GM21390 (cell line): ENCODE results near the gene LRRC31.

Experiments
- ATAC-seq: cut with Tn5 transposase; IDR thresholded peaks from one replicate; pipeline ENCODE4 v1.9.1; 2021; ENCODE audit not compliant: unreplicated experiment

The LRRC31 gene

GRCh38 chr3:169864270-169864669 is 5.5 kb downstream of the LRRC31 start:
- ATAC-seq, result no peak

DNA sequence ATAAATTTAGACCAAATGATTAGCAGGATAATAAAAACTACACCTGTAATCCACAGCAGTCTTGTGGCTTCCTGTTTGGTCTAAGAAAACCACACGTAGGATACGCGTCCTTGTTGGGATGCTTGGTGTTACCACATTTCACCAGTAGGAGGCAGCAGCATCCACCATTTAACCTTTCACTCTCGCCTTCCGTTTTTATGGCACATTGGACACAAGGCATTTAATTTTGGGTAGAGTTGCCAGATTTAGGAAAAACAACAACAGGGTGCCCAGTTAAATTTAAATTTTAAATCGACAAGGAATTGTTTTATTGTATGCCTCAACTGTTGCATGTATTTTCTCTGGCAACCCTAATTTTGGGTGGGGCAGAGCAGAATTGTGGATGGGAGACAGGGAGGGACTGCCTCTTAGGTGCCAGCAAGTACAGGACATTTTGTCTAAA is 6.3 kb downstream of the LRRC31 start:
- peak; percentile 60 for ATAC-seq

DNA sequence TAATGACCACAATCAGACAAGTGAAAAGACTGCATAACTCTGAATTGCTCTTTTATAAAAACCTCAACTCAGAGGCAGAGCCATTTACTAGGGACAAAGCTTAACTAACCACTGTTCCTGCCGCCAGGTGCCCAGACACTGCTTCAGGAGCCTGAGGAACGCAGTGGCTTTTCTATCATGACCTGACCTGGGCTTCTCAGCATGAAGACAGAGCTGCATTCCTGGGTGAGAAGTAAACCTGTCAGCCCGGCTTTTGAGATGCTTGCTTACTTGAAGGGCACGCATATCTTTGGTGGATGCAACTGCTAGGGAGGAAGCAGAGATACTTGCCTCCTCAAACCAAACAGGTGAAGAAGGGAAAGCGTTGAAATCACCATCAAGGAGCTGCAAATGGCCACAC is 7.9 kb downstream of the LRRC31 start:
- no peak for ATAC-seq

- ATAC-seq, result no peak
Observed at GRCh38 chr3:169857811-169858210, 11.9 kb downstream of the LRRC31 start.

DNA sequence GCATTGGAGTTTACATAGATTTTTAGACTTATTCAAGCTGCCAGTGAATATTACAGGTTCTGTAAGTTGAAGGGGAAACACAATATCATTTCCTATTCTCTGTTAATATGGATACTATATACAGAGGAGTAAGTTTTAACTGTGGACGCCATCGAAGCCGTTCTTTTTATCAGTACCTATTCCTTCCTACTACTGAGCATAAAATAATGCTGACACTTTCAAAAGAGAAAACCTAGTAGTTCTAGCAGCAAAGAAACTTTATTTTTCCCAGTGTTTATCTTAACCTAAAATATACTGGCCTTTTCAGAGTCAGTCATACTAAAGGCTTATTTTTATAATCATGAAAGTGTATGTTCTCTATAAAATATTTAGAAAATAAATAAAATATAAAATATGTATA is 14.2 kb downstream of the LRRC31 start:
- no peak for ATAC-seq

DNA sequence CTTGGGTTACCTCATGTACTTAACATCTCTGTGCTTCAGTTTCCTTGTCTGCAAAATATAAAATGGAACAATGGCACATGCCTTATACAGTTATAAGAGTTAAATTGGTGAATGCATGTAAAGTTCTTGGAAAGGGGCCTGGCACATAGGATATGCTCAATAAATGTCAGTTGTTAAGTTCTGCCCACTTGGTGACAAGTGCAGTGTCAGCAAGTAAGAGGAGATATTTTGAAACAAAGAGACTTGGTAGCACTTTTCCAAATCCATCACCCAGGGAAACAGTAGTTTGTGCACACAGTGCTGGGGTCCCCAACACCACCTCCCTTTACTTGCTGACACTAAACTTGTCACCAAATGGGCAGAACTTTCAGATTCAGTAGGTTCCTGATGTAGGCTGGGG is 19.1 kb downstream of the LRRC31 start:
- ATAC-seq, result no peak

- ATAC-seq, result no peak
Observed at GRCh38 chr3:169848741-169849140, 21.0 kb downstream of the LRRC31 start.

DNA sequence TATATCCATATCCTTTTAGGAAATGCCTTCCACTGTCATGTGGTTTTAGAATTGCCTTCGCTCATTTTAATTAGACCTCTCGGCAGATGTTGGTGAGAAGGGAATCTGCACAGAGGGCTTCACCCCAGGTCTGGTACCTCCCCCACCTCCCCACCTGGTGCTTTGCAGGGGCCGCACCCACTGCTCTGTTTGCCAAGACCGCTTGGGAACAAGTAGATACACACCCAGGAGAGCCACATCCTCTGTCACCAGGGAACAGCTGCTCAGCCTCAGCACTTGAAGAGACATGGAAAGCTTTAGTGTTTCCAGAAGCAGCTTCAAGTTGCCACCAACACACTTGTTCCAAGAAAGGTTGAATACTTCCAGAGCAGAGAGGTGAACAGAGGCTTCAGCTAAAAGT is 21.8 kb downstream of the LRRC31 start:
- no peak for ATAC-seq

DNA sequence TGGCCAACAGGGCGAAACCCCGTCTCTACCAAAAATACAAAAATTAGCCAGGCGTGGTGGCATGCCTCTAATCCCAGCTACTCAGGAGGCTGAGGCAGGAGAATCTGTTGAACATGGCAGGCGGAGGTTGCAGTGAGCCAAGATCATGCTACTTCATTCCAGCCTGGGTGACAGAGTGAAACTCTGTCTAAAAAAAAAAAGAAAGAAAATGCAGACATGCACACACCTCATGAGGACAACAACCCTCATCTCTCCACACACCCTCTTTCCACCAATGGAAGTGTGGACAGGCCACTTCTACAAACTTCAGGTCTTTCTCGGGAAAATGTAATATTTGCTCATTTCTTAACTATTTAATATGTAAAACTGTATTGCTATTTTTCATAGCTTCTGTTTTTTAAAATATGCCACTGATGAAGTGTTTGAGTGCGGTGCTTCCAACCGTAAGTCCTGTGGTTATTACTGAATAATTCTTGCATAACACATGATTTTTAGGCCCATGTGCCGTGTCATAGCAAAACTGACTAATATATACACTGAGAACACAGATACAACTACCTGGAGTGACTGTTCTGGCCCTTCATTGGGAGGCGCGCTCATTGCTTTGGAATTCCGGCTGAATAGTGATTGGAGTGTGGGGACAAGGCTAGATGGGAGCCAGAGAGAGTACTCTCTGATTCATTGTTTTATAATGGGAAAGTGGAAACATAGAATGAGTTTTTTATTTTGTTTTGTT is 23.1 kb downstream of the LRRC31 start:
- peak; percentile 96 for ATAC-seq

DNA sequence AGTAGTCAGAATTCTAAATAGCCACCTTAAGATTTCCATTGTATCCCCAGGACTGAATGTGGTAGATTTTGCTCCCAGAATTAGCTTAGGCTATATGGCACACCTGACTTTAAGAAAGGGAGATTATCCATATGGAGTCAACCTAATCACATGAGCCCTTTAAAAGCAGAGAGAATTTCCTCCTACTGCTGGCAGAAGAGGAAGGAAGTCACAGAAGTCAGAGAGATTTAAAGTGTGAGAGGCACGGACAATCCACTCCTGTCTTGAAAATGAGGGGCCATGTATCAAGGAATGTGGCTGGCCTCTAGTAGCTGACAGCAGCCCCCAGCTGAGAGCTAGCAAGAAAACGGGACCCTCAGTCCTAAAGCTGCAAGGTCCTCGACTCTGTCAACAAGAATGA is 26.8 kb downstream of the LRRC31 start:
- no peak for ATAC-seq

DNA sequence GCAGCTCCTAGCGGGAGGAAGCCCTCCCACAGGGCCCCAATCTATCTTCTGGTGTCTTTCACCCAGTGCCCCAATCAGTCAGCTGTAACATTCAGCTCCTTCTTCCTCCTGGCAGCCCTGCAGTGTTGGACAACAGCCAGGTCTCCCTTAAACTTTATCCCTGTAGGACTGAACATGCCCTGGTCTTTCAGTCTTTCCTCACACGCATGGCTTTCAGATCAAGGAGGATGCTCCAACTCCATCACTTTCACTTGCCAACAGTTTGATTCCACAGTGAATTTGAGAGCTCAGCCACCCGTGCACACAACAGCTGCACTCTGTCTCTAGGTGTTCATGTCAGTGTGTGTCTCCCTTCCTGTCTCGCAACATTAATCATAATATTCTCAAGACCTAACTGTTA is 28.6 kb downstream of the LRRC31 start:
- ATAC-seq, result peak; percentile 75

- no peak for ATAC-seq
Observed at GRCh38 chr3:169838511-169839030, 31.2 kb downstream of the LRRC31 start.

GRCh38 chr3:169836942-169837275 is 32.8 kb downstream of the LRRC31 start:
- no peak for ATAC-seq

GRCh38 chr3:169836078-169836941 is 33.4 kb downstream of the LRRC31 start:
- peak; percentile 91 for ATAC-seq

- no peak for ATAC-seq
Observed at GRCh38 chr3:169835533-169835932, 34.2 kb downstream of the LRRC31 start.

- no peak for ATAC-seq
Observed at GRCh38 chr3:169827712-169828111, 42.0 kb downstream of the LRRC31 start.

GRCh38 chr3:169825316-169825715 is 44.4 kb downstream of the LRRC31 start:
- ATAC-seq, result no peak

- ATAC-seq, result no peak
Observed at GRCh38 chr3:169822983-169823382, 46.8 kb downstream of the LRRC31 start.

GRCh38 chr3:169822540-169822939 is 47.2 kb downstream of the LRRC31 start:
- no peak for ATAC-seq

GRCh38 chr3:169822091-169822490 is 47.6 kb downstream of the LRRC31 start:
- ATAC-seq, result no peak

GRCh38 chr3:169818316-169818715 is 51.4 kb downstream of the LRRC31 start:
- ATAC-seq, result no peak

DNA sequence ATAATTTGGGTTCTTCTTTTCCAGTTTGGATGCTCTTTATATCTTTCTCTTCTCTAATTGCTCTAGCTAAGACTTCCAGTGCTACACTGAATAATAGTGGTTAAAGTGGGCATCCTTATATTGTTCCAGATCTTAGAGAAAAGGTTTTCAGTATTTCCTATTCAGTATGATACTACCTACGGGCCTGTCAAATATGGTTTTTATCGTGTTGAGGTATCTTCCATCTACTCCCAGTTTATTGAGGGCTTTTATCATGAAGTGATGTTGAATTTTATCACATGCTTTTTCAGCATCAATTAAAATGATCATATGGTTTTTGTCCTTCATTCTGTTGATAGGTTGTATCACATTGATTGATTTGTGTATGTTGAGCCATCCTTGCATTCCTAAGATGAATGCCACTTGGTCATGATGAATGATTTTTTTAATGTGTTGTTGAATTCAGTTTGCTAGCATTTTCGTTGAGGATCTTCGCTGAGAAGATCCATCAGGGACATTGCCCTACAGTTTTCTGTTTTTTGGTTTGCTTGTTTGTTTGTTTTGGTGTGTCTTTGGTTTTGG is 54.1 kb downstream of the LRRC31 start:
- ATAC-seq, result no peak
